Measurements from ENCODE around the gene TUBGCP2.
A peak's percentile ranks its signal among the peaks of the same experiment; 100 is the strongest.

The TUBGCP2 gene

DNA sequence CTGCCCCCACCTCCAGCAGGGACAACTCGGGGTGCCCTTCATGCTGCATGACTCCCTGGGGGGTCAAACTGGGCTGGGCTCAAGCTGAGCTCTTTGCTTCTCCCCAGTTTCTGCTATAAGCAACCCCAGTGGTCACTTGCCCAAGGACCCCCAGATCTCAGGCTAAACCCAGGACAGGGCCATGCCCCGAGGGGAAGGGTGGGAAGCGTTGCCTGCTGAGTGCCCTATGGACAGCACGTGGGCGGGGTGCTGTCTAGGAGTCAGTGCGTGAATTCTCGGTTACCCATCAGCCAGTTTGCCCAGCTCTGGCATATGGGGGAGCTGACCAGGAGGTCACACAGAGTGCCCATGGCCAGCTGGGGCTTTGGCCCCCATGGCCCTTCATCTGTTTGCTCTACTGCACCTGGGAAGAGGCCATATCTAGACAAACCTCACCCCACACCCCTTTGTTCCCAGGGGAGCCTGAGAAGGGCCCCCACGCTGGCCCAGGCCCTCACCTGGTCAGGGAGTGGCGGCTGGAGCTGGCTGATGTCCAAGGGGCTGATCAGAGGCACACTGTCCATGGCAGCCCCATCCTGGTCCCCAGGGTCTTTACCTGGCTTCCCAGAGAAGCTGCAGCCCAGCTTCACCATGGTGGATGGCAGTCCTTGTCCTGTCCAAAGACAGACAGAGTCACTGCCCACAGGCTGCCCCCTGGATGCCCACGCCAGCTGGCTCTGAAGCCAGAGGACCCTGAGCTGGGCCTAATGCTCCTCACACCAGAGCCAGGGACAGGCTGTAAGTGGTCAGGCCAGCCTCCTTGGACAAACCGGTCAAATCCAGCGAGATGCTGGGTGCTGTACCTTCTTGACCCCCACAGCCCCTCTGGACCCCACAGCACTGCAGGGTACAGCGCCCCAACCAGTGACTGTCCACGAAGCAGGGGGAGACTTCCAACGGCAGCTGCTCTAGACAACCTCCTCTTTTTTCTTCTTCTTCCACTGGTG lies 20.0 kb upstream of the TUBGCP2 start:
- H3K4me3 ChIP-seq (ENCODE audit: control insufficient read depth, low read depth, low read length): no peak overlapping the region
- no peak for DNase-seq (ENCODE audit: low read depth)
- TF ChIP-seq, protein P1, sequence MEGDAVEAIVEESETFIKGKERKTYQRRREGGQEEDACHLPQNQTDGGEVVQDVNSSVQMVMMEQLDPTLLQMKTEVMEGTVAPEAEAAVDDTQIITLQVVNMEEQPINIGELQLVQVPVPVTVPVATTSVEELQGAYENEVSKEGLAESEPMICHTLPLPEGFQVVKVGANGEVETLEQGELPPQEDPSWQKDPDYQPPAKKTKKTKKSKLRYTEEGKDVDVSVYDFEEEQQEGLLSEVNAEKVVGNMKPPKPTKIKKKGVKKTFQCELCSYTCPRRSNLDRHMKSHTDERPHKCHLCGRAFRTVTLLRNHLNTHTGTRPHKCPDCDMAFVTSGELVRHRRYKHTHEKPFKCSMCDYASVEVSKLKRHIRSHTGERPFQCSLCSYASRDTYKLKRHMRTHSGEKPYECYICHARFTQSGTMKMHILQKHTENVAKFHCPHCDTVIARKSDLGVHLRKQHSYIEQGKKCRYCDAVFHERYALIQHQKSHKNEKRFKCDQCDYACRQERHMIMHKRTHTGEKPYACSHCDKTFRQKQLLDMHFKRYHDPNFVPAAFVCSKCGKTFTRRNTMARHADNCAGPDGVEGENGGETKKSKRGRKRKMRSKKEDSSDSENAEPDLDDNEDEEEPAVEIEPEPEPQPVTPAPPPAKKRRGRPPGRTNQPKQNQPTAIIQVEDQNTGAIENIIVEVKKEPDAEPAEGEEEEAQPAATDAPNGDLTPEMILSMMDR (conservative IDR thresholded peaks at IDR 0.05; ENCODE audit: control insufficient read depth, insufficient read depth, low read depth, low read length): no peak

DNA sequence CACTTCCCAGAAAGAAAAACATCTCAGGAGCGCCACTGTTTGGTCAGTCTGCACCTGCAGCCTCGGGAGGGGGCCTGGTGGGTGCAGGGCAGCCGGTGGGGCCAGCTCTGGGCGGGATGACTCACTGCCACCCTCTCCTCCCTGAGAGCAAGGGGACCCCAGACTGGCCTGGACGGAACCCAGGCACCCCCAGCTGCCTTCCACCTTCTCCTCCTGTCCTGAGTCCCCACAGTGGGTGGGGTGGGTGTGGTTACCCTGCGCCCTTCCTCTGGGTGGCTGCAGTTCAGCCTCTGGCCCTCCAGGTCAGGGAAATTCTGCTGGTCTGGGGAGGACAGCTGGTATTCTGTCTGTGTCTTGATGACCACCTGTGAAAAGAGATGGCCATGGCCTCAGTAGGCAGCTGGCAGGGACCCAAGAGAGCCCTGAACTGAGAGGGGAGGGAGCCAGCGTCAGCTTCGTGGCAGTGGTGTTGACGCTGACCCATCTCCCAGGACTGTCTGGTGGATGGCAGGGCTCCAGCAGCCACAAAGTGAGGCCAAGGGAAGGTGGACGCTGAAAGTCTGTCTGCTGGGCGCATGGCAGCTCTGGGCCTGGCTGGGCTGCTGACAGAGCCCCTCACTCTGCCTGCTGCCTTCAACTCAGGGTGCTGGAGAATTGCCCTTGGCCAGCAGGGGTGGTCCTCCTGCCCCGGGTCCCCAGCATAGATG lies 19.1 kb upstream of the TUBGCP2 start:
- TF ChIP-seq, protein P1 (conservative IDR thresholded peaks at IDR 0.05; ENCODE audit: control insufficient read depth, insufficient read depth, low read depth, low read length): no peak
- DNase-seq (ENCODE audit: low read depth): peak; percentile 16
- no peak overlapping the region for H3K4me3 ChIP-seq (ENCODE audit: control insufficient read depth, low read depth, low read length)

DNA sequence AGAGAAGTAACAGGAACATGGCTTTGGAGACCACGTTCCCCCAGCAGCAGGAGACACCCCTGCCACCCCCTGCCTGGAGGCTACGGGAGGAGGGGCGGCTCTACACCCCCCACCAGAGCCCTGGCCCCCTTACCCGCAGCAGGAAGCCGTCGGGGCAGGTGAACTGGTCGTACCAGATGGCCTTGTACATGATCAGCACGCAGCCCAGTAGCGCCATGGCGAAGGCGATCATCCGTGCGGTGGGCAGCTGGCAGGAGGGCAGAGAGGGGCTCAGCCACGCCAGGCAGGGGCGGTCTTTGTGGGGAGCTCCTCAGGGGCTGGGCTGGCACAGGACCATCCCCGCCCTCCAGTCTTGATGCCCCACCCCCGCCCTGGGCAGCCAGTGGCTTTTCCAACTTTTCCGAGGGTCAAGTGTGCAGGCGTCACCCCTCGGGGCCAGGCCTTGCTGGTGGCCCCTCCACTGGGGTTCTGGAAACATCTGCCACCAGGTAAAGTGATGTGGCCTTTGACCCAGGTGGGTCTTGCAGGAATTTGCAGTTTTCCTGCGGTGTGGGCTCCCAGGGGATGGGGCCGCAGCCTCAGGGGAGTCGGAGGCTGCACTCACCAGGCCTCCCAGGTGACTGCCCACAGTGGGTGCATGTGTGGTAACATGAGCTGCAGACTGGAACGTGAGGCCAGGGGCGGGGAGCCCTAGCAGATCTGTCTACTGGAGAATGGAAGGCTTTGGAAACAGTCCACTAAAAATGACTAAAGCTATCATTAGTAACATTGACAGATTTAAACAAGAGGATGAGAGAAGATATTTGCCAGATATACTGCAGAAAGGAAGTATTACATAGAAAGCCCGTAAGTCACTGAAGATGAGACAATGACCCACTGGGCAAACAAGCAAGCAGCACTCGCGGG lies 18.3 kb upstream of the TUBGCP2 start:
- peak; percentile 76 for DNase-seq (ENCODE audit: low read depth)
- H3K4me3 ChIP-seq (ENCODE audit: control insufficient read depth, low read depth, low read length): no peak overlapping the region
- TF ChIP-seq, protein P1 (conservative IDR thresholded peaks at IDR 0.05; ENCODE audit: control insufficient read depth, insufficient read depth, low read depth, low read length): no peak

DNA sequence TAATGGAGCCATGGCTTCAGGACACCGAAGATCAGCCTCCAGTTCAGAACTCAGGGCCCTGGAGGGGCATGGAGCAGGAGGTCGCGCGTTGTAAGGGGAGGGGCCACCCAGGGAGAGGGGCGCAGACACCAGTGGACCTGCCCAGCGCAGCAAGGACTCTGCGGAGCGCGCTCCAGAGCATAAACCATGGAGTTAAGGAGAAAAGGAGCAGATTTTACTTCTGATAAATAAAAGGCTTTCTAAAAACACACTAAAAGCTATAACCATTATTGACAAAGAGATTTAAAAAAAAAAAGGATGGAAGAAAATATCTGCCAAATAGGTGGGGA lies 17.5 kb upstream of the TUBGCP2 start:
- H3K4me3 ChIP-seq (ENCODE audit: control insufficient read depth, low read depth, low read length): no peak overlapping the region
- TF ChIP-seq, protein P1 (conservative IDR thresholded peaks at IDR 0.05; ENCODE audit: control insufficient read depth, insufficient read depth, low read depth, low read length): no peak
- DNase-seq (ENCODE audit: low read depth): no peak

DNA sequence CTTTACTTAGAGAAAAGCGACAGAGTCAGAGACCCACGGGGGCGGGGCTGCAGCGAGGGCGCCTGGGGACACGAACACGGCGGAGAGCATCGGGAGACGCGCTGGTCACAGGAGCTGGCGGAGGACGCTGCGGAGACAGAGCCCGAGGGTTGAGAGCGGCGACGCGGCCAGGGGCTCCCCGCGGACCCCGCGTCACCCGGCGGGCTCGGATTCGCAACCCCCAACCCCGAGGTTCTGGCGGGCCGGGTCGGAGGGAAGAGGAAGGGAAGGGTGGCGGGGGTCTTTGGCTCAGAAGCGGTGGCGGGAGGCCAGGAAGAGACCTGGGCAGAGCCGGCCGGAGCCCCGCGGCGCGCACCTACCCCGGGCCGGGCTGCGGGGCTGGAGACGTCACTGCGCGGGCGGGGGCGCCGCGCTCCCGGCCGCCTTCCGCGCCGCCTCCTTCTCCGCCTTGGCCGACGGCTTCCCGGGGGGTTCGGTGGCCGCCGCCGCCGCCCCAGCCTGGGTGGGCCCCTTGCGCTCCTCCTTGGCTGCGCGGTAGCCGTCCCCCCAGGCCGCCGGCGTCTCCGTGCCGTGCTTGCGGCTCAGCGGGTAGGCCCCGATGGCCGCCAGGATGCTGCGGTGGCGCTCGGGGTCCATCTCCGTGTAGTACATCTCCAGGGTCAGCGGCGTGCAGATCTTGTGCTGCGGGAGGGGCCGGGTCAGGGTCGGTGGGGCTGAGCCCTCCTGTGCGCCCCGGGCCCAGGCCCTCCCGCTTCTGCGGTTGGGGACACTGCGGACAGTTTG lies 17.0 kb upstream of the TUBGCP2 start:
- no peak overlapping the region for H3K4me3 ChIP-seq (ENCODE audit: control insufficient read depth, low read depth, low read length)
- no peak for DNase-seq (ENCODE audit: low read depth)
- TF ChIP-seq, protein P1 (conservative IDR thresholded peaks at IDR 0.05; ENCODE audit: control insufficient read depth, insufficient read depth, low read depth, low read length): no peak

All from fibroblast of mammary gland (primary cell).